ENCODE data around the gene MAN1A1. TPM values are rescaled to one million over a fixed set of nuclear protein-coding genes. Genes with fewer than 3 reads are reported as not detected.

The MAN1A1 gene
- 0.04 and 0.05 TPM in 2 replicates for polyA plus RNA-seq (2011; rRNA removed)
- polyA plus RNA-seq (2012; cell fraction: cytosol; rRNA removed): 0.01 TPM in 2 replicates
- 0.01 and 0.02 TPM in 2 replicates for polyA plus RNA-seq (2012; cell fraction: nucleus; rRNA removed)
- polyA plus RNA-seq (2017; fragmentation: RNase III; extraction: RNeasy Plus Mini Kit Qiagen cat#74134 plus additional on column Dnase treatment): 0.01 TPM in 2 of 3 replicates, not detected in the other
- 0.05 TPM in 1 of 2 replicates, not detected in the other for polyA minus RNA-seq (2011; rRNA and poly(A)+ RNA removed)

DNA sequence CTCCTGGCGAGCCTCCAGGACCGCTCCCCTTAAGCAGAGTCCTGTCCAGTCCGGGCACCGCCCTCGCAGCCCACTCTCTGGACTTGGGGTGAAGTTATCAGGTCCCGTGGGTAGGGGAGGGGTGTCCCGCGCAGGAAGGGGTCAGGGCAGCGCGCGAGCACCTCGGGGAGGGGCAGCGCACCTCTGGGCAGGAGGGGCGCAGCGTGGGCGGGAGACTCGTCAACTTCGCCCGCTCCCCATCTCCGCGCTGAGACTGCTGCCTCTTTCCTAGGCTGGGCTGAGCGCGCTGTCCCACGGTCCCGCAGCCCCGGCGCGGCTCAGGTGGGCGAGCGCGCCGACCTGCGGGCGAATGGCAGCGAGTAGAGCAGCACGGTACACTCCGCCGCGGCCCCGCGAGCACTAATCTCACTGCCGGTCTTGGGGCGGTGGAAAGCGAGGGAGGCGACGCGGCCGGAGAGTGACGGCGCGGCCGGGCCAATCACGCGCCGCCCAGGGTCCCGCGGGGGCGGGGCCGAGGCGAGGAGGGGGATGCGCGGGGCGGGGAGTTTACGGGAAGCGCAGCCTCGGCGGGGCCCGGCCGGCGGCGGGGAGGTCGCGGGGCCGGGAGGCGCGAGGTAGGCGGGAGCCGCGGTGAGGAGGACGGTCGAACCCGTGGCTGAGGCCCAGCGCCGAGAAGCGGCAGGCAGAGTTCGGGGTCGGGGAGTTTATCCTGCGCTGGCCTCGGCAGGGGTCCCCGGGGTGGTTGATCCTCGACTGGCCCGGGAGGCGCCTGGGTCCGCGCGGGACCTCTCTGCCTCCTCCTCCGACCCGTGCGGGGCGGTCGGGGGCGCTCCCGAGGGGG lies at the start of gene MAN1A1:
TSS of gene MAN1A1 (minus strand) at position 401 of the 841 bp plus-strand sequence. CDS start 696 bp downstream, outside the sequence.
- peak within 1 kb of the TSS; percentile 51 for H3K4me3 ChIP-seq
- 10% methylated on average over 2 of the region's 103 CpGs for WGBS (ENCODE audit: missing lambda C conversion rate)
- no peaks in the 10 kb centered on the region for H3K9me3 ChIP-seq
- ATAC-seq (peak; percentile 81 to 93), DNase-seq (ENCODE audit: low read depth in 1 of 2, low spot score in 1 of 2) (peak; percentile 6 to 62), FAIRE-seq (no peak)
- CTCF ChIA-PET: interaction anchor here (2.0 kb wide), 1 partner anchor 16 kb away, joined by 5 read pairs; no protein-coding TSS in a partner anchor
- TF ChIP-seq, protein P1, sequence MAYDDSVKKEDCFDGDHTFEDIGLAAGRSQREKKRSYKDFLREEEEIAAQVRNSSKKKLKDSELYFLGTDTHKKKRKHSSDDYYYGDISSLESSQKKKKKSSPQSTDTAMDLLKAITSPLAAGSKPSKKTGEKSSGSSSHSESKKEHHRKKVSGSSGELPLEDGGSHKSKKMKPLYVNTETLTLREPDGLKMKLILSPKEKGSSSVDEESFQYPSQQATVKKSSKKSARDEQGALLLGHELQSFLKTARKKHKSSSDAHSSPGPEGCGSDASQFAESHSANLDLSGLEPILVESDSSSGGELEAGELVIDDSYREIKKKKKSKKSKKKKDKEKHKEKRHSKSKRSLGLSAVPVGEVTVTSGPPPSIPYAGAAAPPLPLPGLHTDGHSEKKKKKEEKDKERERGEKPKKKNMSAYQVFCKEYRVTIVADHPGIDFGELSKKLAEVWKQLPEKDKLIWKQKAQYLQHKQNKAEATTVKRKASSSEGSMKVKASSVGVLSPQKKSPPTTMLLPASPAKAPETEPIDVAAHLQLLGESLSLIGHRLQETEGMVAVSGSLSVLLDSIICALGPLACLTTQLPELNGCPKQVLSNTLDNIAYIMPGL (CRISPR knock-in tag; IDR thresholded peaks at IDR 0.05; ENCODE audit: borderline replicate concordance): no peak
- TF ChIP-seq HEYL (CRISPR knock-in tag; IDR thresholded peaks at IDR 0.05) (no peak), NR3C1 (IDR thresholded peaks at IDR 0.05) (no peak), EP300 (IDR thresholded peaks at IDR 0.05) (no peak), HOXA7 (CRISPR knock-in tag; IDR thresholded peaks at IDR 0.05) (no peak)
- TF ChIP-seq, protein P2, sequence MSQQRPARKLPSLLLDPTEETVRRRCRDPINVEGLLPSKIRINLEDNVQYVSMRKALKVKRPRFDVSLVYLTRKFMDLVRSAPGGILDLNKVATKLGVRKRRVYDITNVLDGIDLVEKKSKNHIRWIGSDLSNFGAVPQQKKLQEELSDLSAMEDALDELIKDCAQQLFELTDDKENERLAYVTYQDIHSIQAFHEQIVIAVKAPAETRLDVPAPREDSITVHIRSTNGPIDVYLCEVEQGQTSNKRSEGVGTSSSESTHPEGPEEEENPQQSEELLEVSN (IDR thresholded peaks at IDR 0.05; ENCODE audit: borderline replicate concordance, low read depth): no peak
- H3K4me1 ChIP-seq: peaks cover 17% of the 10 kb centered on the region; the same call in 2 of the 3 replicates
- peak within 1 kb of the TSS in 1 of 2 experiments; percentile 62; a peak in 1 of 6 replicates for H3K27ac ChIP-seq
- POLR2A ChIA-PET: no interaction called here
- peak within 1 kb of the TSS; percentile 99 for H3K4me2 ChIP-seq

DNA sequence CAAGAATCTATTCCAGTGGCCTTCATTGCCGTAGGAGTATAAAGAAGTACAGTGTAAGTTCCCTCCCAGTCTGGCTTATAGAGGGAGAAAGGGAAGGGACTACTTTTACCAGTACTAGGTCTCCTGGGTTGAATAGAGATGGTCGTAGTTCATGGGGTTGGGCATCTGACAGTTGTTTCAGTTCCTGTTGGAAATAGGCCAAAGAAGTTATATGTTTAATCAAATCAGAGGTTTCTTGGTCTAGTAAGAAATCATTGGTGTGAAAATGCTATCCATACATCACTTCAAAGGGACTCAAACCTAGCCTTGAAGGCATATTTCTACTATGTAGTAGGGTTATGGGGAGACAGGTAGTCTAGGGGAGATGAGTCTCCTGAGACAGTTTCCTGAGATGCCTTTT lies 45.6 kb upstream of the MAN1A1 start:
- ATAC-seq (no peak), FAIRE-seq (no peak)

More for the DNA sequence above, 45.6 kb upstream of the MAN1A1 start:
- Histone ChIP-seq H3K4me3 (no peak overlapping the region), H3K4me2 (no peak overlapping the region), H3K27ac (no peak overlapping the region), H3K4me1 (no peaks in the 10 kb centered on the region), H3K9me3 (no peaks in the 10 kb centered on the region)
- no peak for TF ChIP-seq POLR2AphosphoS2 (conservative IDR thresholded peaks at IDR 0.05; ENCODE audit: low read length)
- TF ChIP-seq RARB (CRISPR knock-in tag; IDR thresholded peaks at IDR 0.05): no peak
- TF ChIP-seq, protein P2 (IDR thresholded peaks at IDR 0.05; ENCODE audit: borderline replicate concordance, low read depth): no peak
- TF ChIP-seq, protein P3, sequence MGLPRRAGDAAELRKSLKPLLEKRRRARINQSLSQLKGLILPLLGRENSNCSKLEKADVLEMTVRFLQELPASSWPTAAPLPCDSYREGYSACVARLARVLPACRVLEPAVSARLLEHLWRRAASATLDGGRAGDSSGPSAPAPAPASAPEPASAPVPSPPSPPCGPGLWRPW (IDR thresholded peaks at IDR 0.05): no peak
- TF ChIP-seq KDM5A (IDR thresholded peaks at IDR 0.05): no peak
- no peak for TF ChIP-seq HDAC2 (IDR thresholded peaks at IDR 0.05)
- TF ChIP-seq EP300 (IDR thresholded peaks at IDR 0.05): no peak
- TF ChIP-seq HEYL (CRISPR knock-in tag; IDR thresholded peaks at IDR 0.05): no peak
- TF ChIP-seq, protein P4, sequence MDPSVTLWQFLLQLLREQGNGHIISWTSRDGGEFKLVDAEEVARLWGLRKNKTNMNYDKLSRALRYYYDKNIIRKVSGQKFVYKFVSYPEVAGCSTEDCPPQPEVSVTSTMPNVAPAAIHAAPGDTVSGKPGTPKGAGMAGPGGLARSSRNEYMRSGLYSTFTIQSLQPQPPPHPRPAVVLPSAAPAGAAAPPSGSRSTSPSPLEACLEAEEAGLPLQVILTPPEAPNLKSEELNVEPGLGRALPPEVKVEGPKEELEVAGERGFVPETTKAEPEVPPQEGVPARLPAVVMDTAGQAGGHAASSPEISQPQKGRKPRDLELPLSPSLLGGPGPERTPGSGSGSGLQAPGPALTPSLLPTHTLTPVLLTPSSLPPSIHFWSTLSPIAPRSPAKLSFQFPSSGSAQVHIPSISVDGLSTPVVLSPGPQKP (IDR thresholded peaks at IDR 0.05; ENCODE audit: low read depth, low read length): no peak
- no peak for TF ChIP-seq ZFP36 (IDR thresholded peaks at IDR 0.05; ENCODE audit: borderline replicate concordance, partially characterized antibody)
- no peak for TF ChIP-seq MAFK (IDR thresholded peaks at IDR 0.05; ENCODE audit: partially characterized antibody)
- no peak for TF ChIP-seq FOSL2 (IDR thresholded peaks at IDR 0.05)
- TF ChIP-seq FOSL2 (CRISPR knock-in tag; IDR thresholded peaks at IDR 0.05): no peak
- no peak for TF ChIP-seq ZNF302 (CRISPR knock-in tag; IDR thresholded peaks at IDR 0.05)
- TF ChIP-seq RFX5 (IDR thresholded peaks at IDR 0.05): no peak
- TF ChIP-seq, protein P5, sequence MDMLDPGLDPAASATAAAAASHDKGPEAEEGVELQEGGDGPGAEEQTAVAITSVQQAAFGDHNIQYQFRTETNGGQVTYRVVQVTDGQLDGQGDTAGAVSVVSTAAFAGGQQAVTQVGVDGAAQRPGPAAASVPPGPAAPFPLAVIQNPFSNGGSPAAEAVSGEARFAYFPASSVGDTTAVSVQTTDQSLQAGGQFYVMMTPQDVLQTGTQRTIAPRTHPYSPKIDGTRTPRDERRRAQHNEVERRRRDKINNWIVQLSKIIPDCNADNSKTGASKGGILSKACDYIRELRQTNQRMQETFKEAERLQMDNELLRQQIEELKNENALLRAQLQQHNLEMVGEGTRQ (IDR thresholded peaks at IDR 0.05): no peak
- no peak for TF ChIP-seq GATA3 (IDR thresholded peaks at IDR 0.05; ENCODE audit: borderline replicate concordance)
- TF ChIP-seq, protein P6, sequence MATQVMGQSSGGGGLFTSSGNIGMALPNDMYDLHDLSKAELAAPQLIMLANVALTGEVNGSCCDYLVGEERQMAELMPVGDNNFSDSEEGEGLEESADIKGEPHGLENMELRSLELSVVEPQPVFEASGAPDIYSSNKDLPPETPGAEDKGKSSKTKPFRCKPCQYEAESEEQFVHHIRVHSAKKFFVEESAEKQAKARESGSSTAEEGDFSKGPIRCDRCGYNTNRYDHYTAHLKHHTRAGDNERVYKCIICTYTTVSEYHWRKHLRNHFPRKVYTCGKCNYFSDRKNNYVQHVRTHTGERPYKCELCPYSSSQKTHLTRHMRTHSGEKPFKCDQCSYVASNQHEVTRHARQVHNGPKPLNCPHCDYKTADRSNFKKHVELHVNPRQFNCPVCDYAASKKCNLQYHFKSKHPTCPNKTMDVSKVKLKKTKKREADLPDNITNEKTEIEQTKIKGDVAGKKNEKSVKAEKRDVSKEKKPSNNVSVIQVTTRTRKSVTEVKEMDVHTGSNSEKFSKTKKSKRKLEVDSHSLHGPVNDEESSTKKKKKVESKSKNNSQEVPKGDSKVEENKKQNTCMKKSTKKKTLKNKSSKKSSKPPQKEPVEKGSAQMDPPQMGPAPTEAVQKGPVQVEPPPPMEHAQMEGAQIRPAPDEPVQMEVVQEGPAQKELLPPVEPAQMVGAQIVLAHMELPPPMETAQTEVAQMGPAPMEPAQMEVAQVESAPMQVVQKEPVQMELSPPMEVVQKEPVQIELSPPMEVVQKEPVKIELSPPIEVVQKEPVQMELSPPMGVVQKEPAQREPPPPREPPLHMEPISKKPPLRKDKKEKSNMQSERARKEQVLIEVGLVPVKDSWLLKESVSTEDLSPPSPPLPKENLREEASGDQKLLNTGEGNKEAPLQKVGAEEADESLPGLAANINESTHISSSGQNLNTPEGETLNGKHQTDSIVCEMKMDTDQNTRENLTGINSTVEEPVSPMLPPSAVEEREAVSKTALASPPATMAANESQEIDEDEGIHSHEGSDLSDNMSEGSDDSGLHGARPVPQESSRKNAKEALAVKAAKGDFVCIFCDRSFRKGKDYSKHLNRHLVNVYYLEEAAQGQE (IDR thresholded peaks at IDR 0.05): no peak
- no peak for TF ChIP-seq NFE2L2 (conservative IDR thresholded peaks at IDR 0.05; ENCODE audit: low read length)
- TF ChIP-seq RAD21 (conservative IDR thresholded peaks at IDR 0.05 in 1 of 2, IDR thresholded peaks at IDR 0.05 in 1 of 2): no peak
- no peak for TF ChIP-seq RNF2 (IDR thresholded peaks at IDR 0.05; ENCODE audit: borderline replicate concordance, low read depth)
- no peak for DNase-seq (ENCODE audit: low read depth in 1 of 2, low spot score in 1 of 2)
- ChIA-PET POLR2A (no interaction called here), CTCF (no interaction called here)
- 7% methylated on average over 2 of the region's 2 CpGs for WGBS (ENCODE audit: missing lambda C conversion rate)
